Breast epithelium (tissue), 4 donors: Measurements from ENCODE around the gene SLC2A4RG. TPM values are rescaled to one million over a fixed set of nuclear protein-coding genes. Genes with fewer than 3 reads are reported as not detected.

Source experiments
- DNase-seq, 2 donors: peaks; one replicate each; pipeline ENCODE4 v3.0.0-alpha.2; 2019; ENCODE audit warnings: low spot score in 2 of 2
- H3K27ac ChIP-seq, 2 donors: fragments of 200-600 bp; sonication (generic) in 1 of 2; one replicate each; pipeline ENCODE4 v1.5.1; 2016 to 2019; ENCODE audit warnings: mild to moderate bottlenecking in 1 of 2
- H3K27me3 ChIP-seq, 2 donors: fragments of 200-600 bp; sonication (generic) in 1 of 2; one replicate each; pipeline versions ENCODE4 v1.5.1 to v1.6.0; 2017 to 2019; ENCODE audit warnings: control low read depth in 1 of 2, mild to moderate bottlenecking in 1 of 2
- H3K36me3 ChIP-seq: fragments of 200-600 bp; one replicate; pipeline ENCODE4 v1.5.1; 2019
- H3K4me1 ChIP-seq, 2 donors: fragments of 200-600 bp; sonication (generic); one replicate each; pipeline ENCODE4 v1.5.1; 2016 to 2019; ENCODE audit warnings: control low read depth in 1 of 2
- H3K4me3 ChIP-seq, 3 donors: fragments of 200-600 bp; sonication (generic); 1 replicate in 2 of 3; 2 replicates in 1 of 3; pipeline ENCODE4 v1.5.1; 2016 to 2019; ENCODE audit warnings: mild to moderate bottlenecking in 3 of 3, moderate library complexity in 2 of 3
- H3K9me3 ChIP-seq, 2 donors: fragments of 200-600 bp; sonication (generic) in 1 of 2; one replicate each; pipeline ENCODE4 v1.5.1; 2016 to 2019; ENCODE audit warnings: control low read depth in 1 of 2
- POLR2A ChIP-seq: fragments of 450-650 bp; IDR thresholded peaks from one replicate; pipeline ENCODE4 v1.6.1; 2016; ENCODE audit warnings: antibody characterized with exemption, mild to moderate bottlenecking, moderate library complexity
- POLR2AphosphoS5 ChIP-seq, 3 donors: sonication (generic); formaldehyde crosslinking; IDR thresholded peaks; one replicate each; pipeline ENCODE4 v1.6.1; 2017; ENCODE audit warnings: antibody characterized with exemption in 3 of 3
- intact Hi-C: fragments of 100-400 bp; cut with DNase I; formaldehyde crosslinking; loops from one replicate; pipeline ENCODE4 v1.15.1; 2023; ENCODE audit warnings: low total_unique reads
- total RNA-seq, 3 donors: library from RNA; depleted of rRNA; stranded (reverse); fragments of >200 nt; gene quantifications; one replicate each; pipeline ENCODE4 v1.1.0, GENCODE V29; 2016
- TF ChIP-seq, protein P1 (sequence below), 3 donors: fragments of 450-650 bp; IDR thresholded peaks; one replicate each; pipeline ENCODE4 v1.5.1; 2016 to 2017; ENCODE audit warnings: antibody characterized with exemption in 3 of 3, mild to moderate bottlenecking in 3 of 3, moderate library complexity in 3 of 3

The SLC2A4RG gene
- total RNA-seq, 3 donors from 2014 or later: 22.9 to 58.9 (median 36.9) TPM

GRCh38 chr20:63747622-63748069 is 8.1 kb downstream of the SLC2A4RG start:
- Histone ChIP-seq H3K4me3 (no peak overlapping the region), H3K4me1 (no peaks in the 10 kb centered on the region), H3K27ac (no peak overlapping the region), H3K9me3 (no peaks in the 10 kb centered on the region), H3K27me3 (no peaks in the 10 kb centered on the region), H3K36me3 (no peaks in the 10 kb centered on the region)
- DNase-seq: no peak
- TF ChIP-seq POLR2A: no peak
- TF ChIP-seq POLR2AphosphoS5 (IDR thresholded peaks at IDR 0.05): no peak
- intact Hi-C loops: no loop called here

DNA sequence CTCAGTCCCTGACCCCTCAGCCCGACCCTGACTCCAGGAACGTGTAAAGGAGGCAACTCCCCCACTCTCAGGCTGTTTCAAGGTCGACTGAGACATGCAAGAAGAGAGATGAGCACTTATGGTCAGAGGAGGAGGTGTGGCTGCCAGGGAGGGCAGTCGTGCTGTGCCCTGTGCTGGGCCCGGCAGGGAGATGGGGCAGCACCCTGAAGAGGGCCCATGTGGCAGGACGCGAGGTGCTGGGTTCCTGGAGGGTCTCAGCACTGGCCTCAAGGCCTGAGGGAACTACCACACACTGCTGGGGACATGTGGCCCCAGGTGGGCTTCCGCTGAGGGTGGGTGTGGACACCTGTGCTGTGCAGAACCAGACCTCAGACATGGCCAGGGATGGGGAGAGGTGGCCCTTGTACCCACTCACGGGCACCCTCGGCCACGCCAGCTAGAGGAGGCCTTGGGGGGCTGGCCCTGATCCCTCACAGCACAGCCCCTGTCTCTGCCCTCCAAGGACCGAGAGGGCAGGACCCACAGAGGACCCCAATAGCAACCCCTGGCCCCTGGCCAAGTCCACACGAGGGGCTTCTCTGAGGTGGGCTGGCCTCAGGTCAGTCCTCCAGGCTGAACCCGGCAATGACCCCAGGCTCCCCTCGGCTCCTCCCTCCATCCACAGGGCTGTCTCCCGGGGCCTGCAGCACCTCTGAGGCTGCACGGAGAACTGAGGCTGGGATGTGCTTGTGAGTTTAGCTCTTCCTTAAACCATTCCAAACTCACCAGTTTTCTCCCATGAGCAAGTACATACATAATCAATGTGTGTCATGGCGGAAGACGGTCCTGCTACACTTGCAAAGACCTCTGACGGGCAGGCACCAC is 8.7 kb downstream of the SLC2A4RG start:
- Histone ChIP-seq H3K27ac (no peak overlapping the region), H3K4me1 (no peaks in the 10 kb centered on the region), H3K27me3 (no peaks in the 10 kb centered on the region), H3K36me3 (no peaks in the 10 kb centered on the region), H3K4me3 (no peak overlapping the region), H3K9me3 (no peaks in the 10 kb centered on the region)
- DNase-seq: no peak
- intact Hi-C loops: no loop called here
- TF ChIP-seq POLR2AphosphoS5 (IDR thresholded peaks at IDR 0.05) (no peak), POLR2A (no peak)
- TF ChIP-seq, protein P1, sequence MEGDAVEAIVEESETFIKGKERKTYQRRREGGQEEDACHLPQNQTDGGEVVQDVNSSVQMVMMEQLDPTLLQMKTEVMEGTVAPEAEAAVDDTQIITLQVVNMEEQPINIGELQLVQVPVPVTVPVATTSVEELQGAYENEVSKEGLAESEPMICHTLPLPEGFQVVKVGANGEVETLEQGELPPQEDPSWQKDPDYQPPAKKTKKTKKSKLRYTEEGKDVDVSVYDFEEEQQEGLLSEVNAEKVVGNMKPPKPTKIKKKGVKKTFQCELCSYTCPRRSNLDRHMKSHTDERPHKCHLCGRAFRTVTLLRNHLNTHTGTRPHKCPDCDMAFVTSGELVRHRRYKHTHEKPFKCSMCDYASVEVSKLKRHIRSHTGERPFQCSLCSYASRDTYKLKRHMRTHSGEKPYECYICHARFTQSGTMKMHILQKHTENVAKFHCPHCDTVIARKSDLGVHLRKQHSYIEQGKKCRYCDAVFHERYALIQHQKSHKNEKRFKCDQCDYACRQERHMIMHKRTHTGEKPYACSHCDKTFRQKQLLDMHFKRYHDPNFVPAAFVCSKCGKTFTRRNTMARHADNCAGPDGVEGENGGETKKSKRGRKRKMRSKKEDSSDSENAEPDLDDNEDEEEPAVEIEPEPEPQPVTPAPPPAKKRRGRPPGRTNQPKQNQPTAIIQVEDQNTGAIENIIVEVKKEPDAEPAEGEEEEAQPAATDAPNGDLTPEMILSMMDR (IDR thresholded peaks at IDR 0.05): no peak

GRCh38 chr20:63748934-63749270 is 9.3 kb downstream of the SLC2A4RG start:
- Histone ChIP-seq H3K9me3 (no peaks in the 10 kb centered on the region), H3K4me3 (no peak overlapping the region), H3K27me3 (no peaks in the 10 kb centered on the region), H3K36me3 (no peaks in the 10 kb centered on the region), H3K27ac (no peak overlapping the region), H3K4me1 (no peaks in the 10 kb centered on the region)
- TF ChIP-seq, protein P1 (IDR thresholded peaks at IDR 0.05): no peak
- no peak for TF ChIP-seq POLR2A
- TF ChIP-seq POLR2AphosphoS5 (IDR thresholded peaks at IDR 0.05): no peak
- no peak for DNase-seq
- intact Hi-C loops: no loop called here

GRCh38 chr20:63749597-63750508 is 10.3 kb downstream of the SLC2A4RG start:
- Histone ChIP-seq H3K27ac (no peak overlapping the region), H3K4me3 (no peak overlapping the region), H3K27me3 (no peaks in the 10 kb centered on the region), H3K9me3 (no peaks in the 10 kb centered on the region), H3K4me1 (no peaks in the 10 kb centered on the region), H3K36me3 (no peaks in the 10 kb centered on the region)
- no peak for DNase-seq
- TF ChIP-seq POLR2A (no peak), POLR2AphosphoS5 (IDR thresholded peaks at IDR 0.05) (no peak)
- TF ChIP-seq, protein P1 (IDR thresholded peaks at IDR 0.05): no peak
- intact Hi-C loops: loop anchor here (5.0 kb wide), 1 partner anchor 1083 kb away; no protein-coding TSS in a partner anchor

GRCh38 chr20:63750807-63751470 is 11.4 kb downstream of the SLC2A4RG start:
- intact Hi-C loops: loop anchor here (5.0 kb wide), 1 partner anchor 1084 kb away; no protein-coding TSS in a partner anchor
- Histone ChIP-seq H3K4me1 (no peaks in the 10 kb centered on the region), H3K36me3 (no peaks in the 10 kb centered on the region), H3K4me3 (no peak overlapping the region), H3K27ac (no peak overlapping the region), H3K9me3 (no peaks in the 10 kb centered on the region), H3K27me3 (no peaks in the 10 kb centered on the region)
- no peak for TF ChIP-seq POLR2AphosphoS5 (IDR thresholded peaks at IDR 0.05)
- TF ChIP-seq, protein P1 (IDR thresholded peaks at IDR 0.05): no peak
- no peak for TF ChIP-seq POLR2A
- no peak for DNase-seq
